ENCODE data around the gene SPOCK3. TPM values are rescaled to one million over a fixed set of nuclear protein-coding genes. Genes with fewer than 3 reads are reported as not detected.
"Not testable (repeated sequence)": the region's sequence is repeated elsewhere in the genome, so short reads cannot be mapped to it uniquely, and the experiment has no call there.

Gene SPOCK3
- total RNA-seq (not detected), polyA plus RNA-seq (not detected), total RNA-seq (0 reads per million in 6 experiments)

GRCh38 chr4:167234316-167234881 lies at the start of gene SPOCK3:
SPOCK3 (minus strand) TSS chr4:167234494.
- POLR2A ChIA-PET: no interaction called here

DNA sequence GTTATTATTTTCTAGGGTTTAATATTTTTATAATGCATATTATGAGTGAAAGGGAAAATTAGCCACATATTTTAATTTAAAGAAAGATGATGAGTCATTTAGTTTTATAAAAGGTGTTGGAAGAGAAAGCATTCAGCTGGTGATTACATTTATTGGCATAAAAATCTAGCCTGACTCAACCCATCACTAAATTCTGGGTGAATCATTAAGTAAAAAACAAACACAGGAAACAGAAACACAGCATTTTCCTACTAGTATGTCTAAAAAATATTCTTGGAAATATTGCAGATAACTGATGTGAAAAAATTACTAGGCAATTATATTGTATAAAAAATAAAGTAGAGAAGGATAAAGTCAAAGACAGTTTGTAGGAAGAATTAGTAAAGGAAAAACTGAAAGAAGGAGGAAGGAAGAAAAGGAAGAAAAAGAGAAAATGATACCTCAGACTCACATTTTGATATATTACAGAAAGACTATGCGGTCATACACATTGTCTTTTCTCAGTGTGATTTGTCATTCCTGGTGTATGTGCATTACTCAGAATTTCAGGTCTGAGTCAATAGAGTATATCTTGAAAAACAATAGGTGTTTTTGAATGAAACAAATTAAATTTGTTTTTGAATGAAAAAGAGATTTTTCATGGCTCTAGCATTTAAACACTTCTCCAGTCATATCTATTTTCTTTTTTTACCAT lies 48.0 kb upstream of the SPOCK3 start:
- Mint-ChIP-seq H3K36me3 (no peaks in the 10 kb centered on the region), H3K27me3 (no peaks in the 10 kb centered on the region), H3K4me1 (no peaks in the 10 kb centered on the region), H3K9me3 (peaks cover 0 to 29% (median 6%) of the 10 kb centered on the region in 9 donors), H3K4me3 (no peak overlapping the region), H3K27ac (no peak overlapping the region)
- ATAC-seq: no peak
- no peak for DNase-seq
- POLR2A ChIA-PET: no interaction called here

More at GRCh38 chr4:167234316-167234881, at the start of gene SPOCK3:
- no peak for ATAC-seq
- Mint-ChIP-seq H3K9me3 (peaks cover 0 to 4% (median 1%) of the 10 kb centered on the region in 9 donors), H3K27ac (peak within 1 kb of the TSS in 2 of 10 donors; percentile 22 to 40), H3K36me3 (no peaks in the 10 kb centered on the region), H3K4me3 (peak within 1 kb of the TSS in 8 of 10 donors; percentile 51 to 79 (median 64)), H3K4me1 (peaks cover 0 to 15% (median 7%) of the 10 kb centered on the region in 4 donors), H3K27me3 (peaks cover 7 to 43% (median 22%) of the 10 kb centered on the region in 5 donors)
- DNase-seq: peak in 1 of 10 donors; percentile 6

- H3K27me3 Mint-ChIP-seq, H3K36me3 Mint-ChIP-seq, POLR2A ChIA-PET, ATAC-seq, DNase-seq, H3K27ac Mint-ChIP-seq, H3K4me3 Mint-ChIP-seq, H3K4me1 Mint-ChIP-seq: not testable (repeated sequence)
- H3K9me3 Mint-ChIP-seq: peaks cover 0 to 25% (median 3%) of the 10 kb centered on the region in 9 donors
These were observed 47.3 kb upstream of the SPOCK3 start for GRCh38 chr4:167281545-167281944.

DNA sequence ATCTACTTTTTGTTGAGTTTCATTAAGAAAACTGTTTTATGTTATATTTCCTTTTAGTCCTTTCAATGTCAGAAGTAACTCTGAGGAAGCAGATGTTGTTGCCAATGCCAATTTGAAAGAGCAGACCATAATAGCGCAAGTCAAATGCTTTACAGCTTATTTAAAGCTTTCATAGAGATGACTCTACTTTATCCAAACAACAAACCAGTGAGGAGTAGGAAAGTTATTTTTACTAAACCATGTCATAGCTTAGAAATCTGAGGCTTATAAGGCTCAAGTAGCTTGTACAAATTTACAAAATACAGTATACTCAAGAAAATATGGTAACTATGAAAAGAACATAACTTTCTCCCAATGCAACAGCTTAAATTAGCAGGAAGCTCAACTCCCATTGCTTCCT lies 40.1 kb upstream of the SPOCK3 start:
- Mint-ChIP-seq H3K4me1 (no peaks in the 10 kb centered on the region), H3K27me3 (no peaks in the 10 kb centered on the region), H3K27ac (no peak overlapping the region), H3K36me3 (no peaks in the 10 kb centered on the region), H3K4me3 (no peak overlapping the region), H3K9me3 (peaks cover 0 to 16% (median 7%) of the 10 kb centered on the region in 9 donors)
- POLR2A ChIA-PET: no interaction called here
- DNase-seq (no peak), ATAC-seq (no peak)

GRCh38 chr4:167265231-167265630 lies 30.9 kb upstream of the SPOCK3 start:
- no peak overlapping the region for H3K4me3 Mint-ChIP-seq
- H3K9me3 Mint-ChIP-seq: peaks cover 3 to 26% (median 7%) of the 10 kb centered on the region in 9 donors
- DNase-seq (no peak), ATAC-seq (no peak)
- no peaks in the 10 kb centered on the region for H3K4me1 Mint-ChIP-seq
- no peaks in the 10 kb centered on the region for H3K36me3 Mint-ChIP-seq
- no peaks in the 10 kb centered on the region for H3K27me3 Mint-ChIP-seq
- POLR2A ChIA-PET: no interaction called here
- no peak overlapping the region for H3K27ac Mint-ChIP-seq

- POLR2A ChIA-PET: no interaction called here
- H3K9me3 Mint-ChIP-seq: peaks cover 0 to 15% (median 0%) of the 10 kb centered on the region in 9 donors
These were observed 14.0 kb upstream of the SPOCK3 start for GRCh38 chr4:167248271-167248670.

GRCh38 chr4:167239627-167240026 lies 5.3 kb upstream of the SPOCK3 start:
- DNase-seq (no peak), ATAC-seq (no peak)
- Mint-ChIP-seq H3K9me3 (peaks cover 0 to 7% (median 4%) of the 10 kb centered on the region in 9 donors), H3K27ac (no peak overlapping the region), H3K4me3 (no peak overlapping the region), H3K27me3 (peaks cover 4 to 24% (median 11%) of the 10 kb centered on the region in 5 donors), H3K36me3 (no peaks in the 10 kb centered on the region), H3K4me1 (peaks cover 0 to 4% (median 2%) of the 10 kb centered on the region in 4 donors)
- POLR2A ChIA-PET: no interaction called here

More at GRCh38 chr4:167248271-167248670, 14.0 kb upstream of the SPOCK3 start:
- no peak overlapping the region for H3K27ac Mint-ChIP-seq
- DNase-seq (no peak), ATAC-seq (no peak)
- H3K36me3 Mint-ChIP-seq: no peaks in the 10 kb centered on the region
- no peaks in the 10 kb centered on the region for H3K4me1 Mint-ChIP-seq
- H3K27me3 Mint-ChIP-seq: peaks cover 0 to 3% (median 0%) of the 10 kb centered on the region in 5 donors
- no peak overlapping the region for H3K4me3 Mint-ChIP-seq

DNA sequence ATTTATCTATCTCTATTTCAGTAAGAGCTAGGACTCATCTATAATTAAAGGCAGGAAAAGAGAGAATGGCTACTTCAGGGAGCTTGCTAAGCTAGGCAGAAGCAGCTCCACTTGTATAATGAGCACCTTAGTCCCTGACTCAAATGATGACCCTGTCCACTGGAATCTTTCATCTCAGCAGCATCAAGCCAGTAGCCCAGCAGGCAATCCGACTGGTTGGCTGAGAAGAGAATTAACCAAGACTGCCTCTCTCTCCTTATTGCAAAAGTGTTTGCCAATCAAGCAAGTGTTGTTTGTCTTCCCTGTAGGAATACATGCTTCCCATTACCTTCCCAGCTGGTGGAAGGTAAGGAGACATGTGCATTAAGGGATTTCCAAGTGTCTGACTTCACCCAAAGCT lies 3.9 kb upstream of the SPOCK3 start:
- POLR2A ChIA-PET: no interaction called here
- no peaks in the 10 kb centered on the region for H3K36me3 Mint-ChIP-seq
- no peak overlapping the region for H3K27ac Mint-ChIP-seq
- H3K27me3 Mint-ChIP-seq: peaks cover 5 to 38% (median 19%) of the 10 kb centered on the region in 5 donors
- peaks cover 0 to 15% (median 7%) of the 10 kb centered on the region in 4 donors for H3K4me1 Mint-ChIP-seq
- H3K9me3 Mint-ChIP-seq: peaks cover 0 to 9% (median 3%) of the 10 kb centered on the region in 9 donors
- no peak overlapping the region for H3K4me3 Mint-ChIP-seq
- DNase-seq (no peak), ATAC-seq (no peak)

GRCh38 chr4:167233685-167234315 lies 494 bp downstream of the SPOCK3 start:
- Mint-ChIP-seq H3K9me3 (peaks cover 0 to 4% (median 1%) of the 10 kb centered on the region in 9 donors), H3K4me3 (peak overlapping the region in 8 of 10 donors; percentile 10 to 79 (median 64)), H3K36me3 (no peaks in the 10 kb centered on the region), H3K27me3 (peaks cover 7 to 43% (median 22%) of the 10 kb centered on the region in 5 donors), H3K4me1 (peaks cover 0 to 15% (median 7%) of the 10 kb centered on the region in 4 donors), H3K27ac (no peak overlapping the region)
- ATAC-seq (no peak), DNase-seq (no peak)
- POLR2A ChIA-PET: no interaction called here

DNA sequence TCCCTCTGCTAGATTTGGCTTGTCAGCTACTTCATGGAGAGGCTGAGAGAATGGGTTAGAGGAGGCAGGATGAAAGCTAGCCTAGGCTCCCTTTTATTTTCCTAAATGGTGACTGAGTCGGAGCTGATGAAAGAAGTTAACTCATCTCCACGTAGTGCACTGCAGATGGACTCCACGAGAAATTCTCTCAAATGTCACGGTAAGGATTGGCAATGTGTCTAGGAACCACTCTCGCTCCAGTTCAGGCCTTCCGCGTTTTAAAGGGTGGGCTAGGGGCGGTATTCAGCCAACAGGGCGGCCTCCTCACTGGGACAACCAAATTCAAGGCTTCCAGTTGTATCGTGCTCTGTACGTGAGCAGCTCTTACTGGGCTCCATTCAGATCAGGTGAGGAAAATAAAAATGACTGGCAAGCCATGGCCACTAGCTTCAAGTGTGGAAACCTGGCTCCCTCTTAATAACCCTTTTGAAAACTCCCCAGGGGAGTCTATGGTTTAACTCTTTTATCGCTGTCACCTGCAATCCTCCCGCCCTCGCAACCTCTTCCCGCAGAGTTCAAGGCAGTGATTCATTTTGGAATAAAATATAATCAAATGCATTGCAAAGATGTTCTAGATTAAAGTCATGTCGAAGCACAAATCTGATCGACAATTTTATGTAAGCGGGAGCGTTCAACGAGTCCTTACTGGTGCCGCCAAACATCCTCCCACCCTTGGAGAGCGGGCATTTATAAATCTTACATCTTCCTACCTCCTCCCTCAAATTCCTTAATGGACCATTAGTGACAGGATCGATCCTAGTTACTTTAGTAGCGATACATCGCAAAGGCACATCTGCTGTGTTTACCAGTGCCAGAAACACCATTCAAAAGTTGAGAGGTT lies 1.2 kb downstream of the SPOCK3 start:
- no peak for DNase-seq
- POLR2A ChIA-PET: no interaction called here
- H3K4me3 Mint-ChIP-seq: peak overlapping the region in 4 of 10 donors; percentile 30 to 65 (median 57)
- no peak overlapping the region for H3K27ac Mint-ChIP-seq
- peaks cover 0 to 15% (median 7%) of the 10 kb centered on the region in 4 donors for H3K4me1 Mint-ChIP-seq
- no peaks in the 10 kb centered on the region for H3K36me3 Mint-ChIP-seq
- H3K9me3 Mint-ChIP-seq: peaks cover 0 to 4% (median 1%) of the 10 kb centered on the region in 9 donors
- peaks cover 7 to 43% (median 22%) of the 10 kb centered on the region in 5 donors for H3K27me3 Mint-ChIP-seq
- no peak for ATAC-seq

GRCh38 chr4:167230744-167231143 lies 3.5 kb downstream of the SPOCK3 start:
- Mint-ChIP-seq H3K27ac (no peak overlapping the region), H3K27me3 (peaks cover 5 to 30% (median 16%) of the 10 kb centered on the region in 5 donors), H3K9me3 (peaks cover 0 to 4% (median 1%) of the 10 kb centered on the region in 9 donors), H3K4me1 (peaks cover 0 to 15% (median 7%) of the 10 kb centered on the region in 4 donors), H3K4me3 (no peak overlapping the region), H3K36me3 (no peaks in the 10 kb centered on the region)
- no peak for DNase-seq
- no peak for ATAC-seq
- POLR2A ChIA-PET: no interaction called here

DNA sequence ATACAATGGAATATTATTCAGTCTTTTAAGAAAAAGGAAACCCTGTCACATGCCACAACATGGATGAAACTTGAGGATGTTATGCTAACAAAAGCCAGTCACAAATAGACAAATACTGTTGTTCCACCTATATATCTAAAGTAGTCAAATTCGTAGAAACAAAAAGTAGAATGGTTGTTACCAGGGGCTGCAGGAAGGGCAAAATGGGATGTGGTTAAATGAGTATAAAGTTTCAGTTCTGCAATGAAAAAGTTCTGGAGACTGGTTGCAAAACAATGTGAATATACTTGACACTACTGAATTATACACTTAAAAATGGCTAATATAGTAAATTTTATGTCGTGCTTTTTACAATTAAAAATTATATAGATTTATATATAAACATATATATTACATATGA lies 12.2 kb downstream of the SPOCK3 start:
- H3K27ac Mint-ChIP-seq: no peak overlapping the region
- no peak overlapping the region for H3K4me3 Mint-ChIP-seq
- DNase-seq (no peak), ATAC-seq (no peak)
- POLR2A ChIA-PET: no interaction called here
- peaks cover 0 to 6% (median 0%) of the 10 kb centered on the region in 4 donors for H3K4me1 Mint-ChIP-seq
- H3K27me3 Mint-ChIP-seq: no peaks in the 10 kb centered on the region
- H3K9me3 Mint-ChIP-seq: peaks cover 0 to 3% (median 0%) of the 10 kb centered on the region in 9 donors
- no peaks in the 10 kb centered on the region for H3K36me3 Mint-ChIP-seq
